Keratinocyte (primary cell): ENCODE results near the gene PRICKLE3. TPM values are rescaled to one million over a fixed set of nuclear protein-coding genes. Genes with fewer than 3 reads are reported as not detected.

Source experiments
- DNase-seq: peaks from one replicate; pipeline ENCODE4 v3.0.0-alpha.2; 2011; ENCODE audit warnings: low read depth, missing footprints, low spot score
- FAIRE-seq: peaks from 2 replicates; lab custom pipeline; 2011; peaks lifted over from hg19 to GRCh38; lab: Jason Lieb, UNC
- H2AFZ ChIP-seq: 2 replicates; pipeline ENCODE4 v1.6.0; 2012; ENCODE audit warnings: low read length, control low read depth, inconsistent platforms; ENCODE audit not compliant: control insufficient read depth
- H3K27ac ChIP-seq: 2 replicates; pipeline ENCODE4 v1.5.1; 2011; ENCODE audit warnings: low read length; ENCODE audit not compliant: control insufficient read depth, insufficient read depth
- H3K27me3 ChIP-seq: 3 replicates; pipeline ENCODE4 v1.6.0; 2011; ENCODE audit warnings: low read length; ENCODE audit not compliant: control insufficient read depth, insufficient read depth; ENCODE audit errors: extremely low read depth
- H3K36me3 ChIP-seq, 2 experiments: 2 replicates in 1 of 2; 3 replicates in 1 of 2; pipeline ENCODE4 v1.5.1; 2011; ENCODE audit warnings: low read length in 2 of 2, mild to moderate bottlenecking in 1 of 2; ENCODE audit not compliant: control insufficient read depth in 2 of 2, insufficient read depth in 2 of 2; ENCODE audit errors: extremely low read depth in 1 of 2
- H3K4me1 ChIP-seq: 3 replicates; pipeline ENCODE4 v1.5.1; 2011; ENCODE audit warnings: low read length; ENCODE audit not compliant: control insufficient read depth, insufficient read depth; ENCODE audit errors: extremely low read depth
- H3K4me2 ChIP-seq: 3 replicates; pipeline ENCODE4 v1.6.0; 2011; ENCODE audit warnings: low read depth, low read length; ENCODE audit not compliant: control insufficient read depth, insufficient read depth; ENCODE audit errors: extremely low read depth
- H3K4me3 ChIP-seq, 3 experiments: fragments of 200-600 bp in 1 of 3; sonication (generic) in 1 of 3; 2 replicates in 2 of 3; 3 replicates in 1 of 3; pipeline ENCODE4 v1.5.1; 2011 to 2016; ENCODE audit warnings: low read length in 3 of 3, mild to moderate bottlenecking in 3 of 3, control low read depth in 2 of 3, inconsistent platforms in 1 of 3, low read depth in 1 of 3, mixed read lengths in 1 of 3, mixed run types in 1 of 3, moderate library complexity in 1 of 3; ENCODE audit not compliant: control insufficient read depth in 2 of 3, insufficient read depth in 2 of 3; ENCODE audit errors: extremely low read depth in 1 of 3
- H3K79me2 ChIP-seq: 2 replicates; pipeline ENCODE4 v1.6.0; 2012; ENCODE audit warnings: low read length; ENCODE audit not compliant: control insufficient read depth, insufficient read depth
- H3K9ac ChIP-seq: 3 replicates; pipeline ENCODE4 v1.6.0; 2011; ENCODE audit warnings: low read length; ENCODE audit not compliant: control insufficient read depth, insufficient read depth; ENCODE audit errors: extremely low read depth
- H3K9me1 ChIP-seq: 3 replicates; pipeline ENCODE4 v1.6.0; 2011; ENCODE audit warnings: low read length; ENCODE audit not compliant: control insufficient read depth, insufficient read depth; ENCODE audit errors: extremely low read depth
- H3K9me3 ChIP-seq: 2 replicates; pipeline ENCODE4 v1.5.1; 2012; ENCODE audit warnings: low read depth, low read length; ENCODE audit not compliant: control insufficient read depth
- H4K20me1 ChIP-seq: 3 replicates; pipeline ENCODE4 v1.6.0; 2011; ENCODE audit warnings: low read length; ENCODE audit not compliant: control insufficient read depth, insufficient read depth; ENCODE audit errors: extremely low read depth
- CTCF ChIP-seq, 3 experiments: IDR thresholded peaks in 1 of 3; conservative IDR thresholded peaks in 1 of 3; optimal IDR thresholded peaks in 1 of 3; 2 replicates in 2 of 3; 3 replicates in 1 of 3; pipeline versions ENCODE3 to v1.5.1; 2011; ENCODE audit warnings: low read length in 3 of 3, mild to moderate bottlenecking in 3 of 3, moderate library complexity in 2 of 3, control low read depth in 1 of 3, inconsistent platforms in 1 of 3; ENCODE audit not compliant: insufficient read depth in 2 of 3; ENCODE audit errors: extremely low read depth in 1 of 3
- EZH2 ChIP-seq: IDR thresholded peaks from one replicate; pipeline ENCODE4 v1.6.1; 2012; ENCODE audit warnings: inconsistent platforms, mild to moderate bottlenecking, low read length, moderate library complexity
- dilution Hi-C: fragments of 300-500 bp; cut with MboI; formaldehyde crosslinking; loops from one replicate; pipeline ENCODE4 v1.7.0; 2020; ENCODE audit warnings: low sequenced_read_pairs; ENCODE audit not compliant: extremely low pct_ligation_motif_present
- polyA plus RNA-seq, 5 experiments: library from polyadenylated mRNA; depleted of rRNA in 3 of 5; stranded (reverse) in 3 of 5; stranded (forward) in 1 of 5; unstranded in 1 of 5; fragments of >200 nt; gene quantifications; 1 replicate in 1 of 5; 2 replicates in 3 of 5; 3 replicates in 1 of 5; pipeline versions ENCODE4 v1.2.1 to v1.2.3, GENCODE V29; 2011 to 2012; ENCODE audit warnings: missing spikeins in 2 of 5, low read depth in 1 of 5, low replicate concordance in 1 of 5

PRICKLE3 gene
- polyA plus RNA-seq, 1 donor (not counting 4 experiments of a cell fraction or from before 2014, with no cell fraction given), result 8.7 TPM

DNA sequence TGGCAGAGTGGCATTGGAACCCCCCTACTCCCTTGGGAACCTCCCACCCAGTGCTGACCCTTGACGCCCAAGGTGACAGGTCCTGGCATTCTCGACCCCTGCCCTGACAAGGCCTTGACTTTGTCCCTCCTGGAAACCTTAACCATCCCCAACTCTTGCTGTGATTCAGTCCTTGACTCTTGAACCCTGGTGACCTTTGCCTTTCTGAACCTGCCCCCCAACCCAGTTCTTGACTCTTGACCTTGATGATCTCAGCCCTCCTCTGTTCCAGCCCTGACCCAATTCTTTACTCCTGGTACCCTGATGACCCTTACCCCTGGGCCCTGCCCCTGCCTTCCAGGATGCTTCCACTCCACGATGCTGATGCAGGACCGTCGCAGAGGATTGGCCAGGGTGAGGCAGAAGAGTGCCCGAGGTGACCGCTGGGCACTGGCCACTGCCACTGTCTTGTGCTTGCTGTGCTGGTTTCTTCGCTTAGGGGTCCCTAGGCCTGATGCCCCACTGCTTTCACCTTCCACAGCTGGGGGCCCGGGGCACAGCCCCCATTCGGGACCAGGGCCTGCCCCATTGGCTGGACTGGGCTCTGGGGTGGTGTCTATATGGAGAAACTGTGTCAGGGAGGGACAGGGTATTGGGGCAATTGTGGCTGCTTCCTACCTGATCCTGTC, 45.3 kb upstream of the PRICKLE3 start:
- H3K9me1 ChIP-seq, result no peaks in the 10 kb centered on the region
- no peak overlapping the region for H3K9ac ChIP-seq
- no peak overlapping the region for H2AFZ ChIP-seq
- no peaks in the 10 kb centered on the region for H3K36me3 ChIP-seq
- H3K4me1 ChIP-seq, result no peaks in the 10 kb centered on the region
- dilution Hi-C loops, result no loop called here
- no peak for TF ChIP-seq EZH2
- no peak for TF ChIP-seq CTCF (optimal IDR thresholded peaks at IDR 0.05 in 1 of 3, IDR thresholded peaks at IDR 0.05 in 1 of 3, conservative IDR thresholded peaks at IDR 0.05 in 1 of 3; ENCODE audit: extremely low read depth in 1 of 3, insufficient read depth in 2 of 3, low read length in 3 of 3)
- no peak for DNase-seq
- FAIRE-seq, result no peak
- H3K79me2 ChIP-seq, result no peaks in the 10 kb centered on the region
- no peak overlapping the region for H3K4me2 ChIP-seq
- no peaks in the 10 kb centered on the region for H3K9me3 ChIP-seq
- H4K20me1 ChIP-seq, result no peaks in the 10 kb centered on the region
- no peak overlapping the region for H3K27ac ChIP-seq
- H3K27me3 ChIP-seq, result no peaks in the 10 kb centered on the region
- H3K4me3 ChIP-seq, result no peak overlapping the region

GRCh38 chrX:49230500-49231232, 44.5 kb upstream of the PRICKLE3 start:
- peak overlapping the region; percentile 48 for H3K4me2 ChIP-seq
- no peaks in the 10 kb centered on the region for H3K36me3 ChIP-seq
- no peaks in the 10 kb centered on the region for H3K9me3 ChIP-seq
- peak overlapping the region in 2 of 3 experiments; percentile 10 to 38 for H3K4me3 ChIP-seq
- H3K27ac ChIP-seq, result no peak overlapping the region
- no peak for TF ChIP-seq EZH2
- TF ChIP-seq CTCF (optimal IDR thresholded peaks at IDR 0.05 in 1 of 3, IDR thresholded peaks at IDR 0.05 in 1 of 3, conservative IDR thresholded peaks at IDR 0.05 in 1 of 3; ENCODE audit: extremely low read depth in 1 of 3, insufficient read depth in 2 of 3, low read length in 3 of 3), result peak in 2 of 3 experiments; percentile 8 to 12
- no peaks in the 10 kb centered on the region for H3K4me1 ChIP-seq
- FAIRE-seq (no peak), DNase-seq (no peak)
- peak overlapping the region; percentile 56 for H2AFZ ChIP-seq
- no peaks in the 10 kb centered on the region for H4K20me1 ChIP-seq
- no peaks in the 10 kb centered on the region for H3K79me2 ChIP-seq
- peak overlapping the region; percentile 37 for H3K9ac ChIP-seq
- H3K27me3 ChIP-seq, result no peaks in the 10 kb centered on the region
- dilution Hi-C loops, result no loop called here
- H3K9me1 ChIP-seq, result no peaks in the 10 kb centered on the region
